ENCODE measurements around the gene POLA1. TPM values are rescaled to one million over a fixed set of nuclear protein-coding genes. Genes with fewer than 3 reads are reported as not detected.

Gene POLA1
- total RNA-seq, 4 donors from 2014 or later = 9.5 to 18.4 (median 11.2) TPM

GRCh38 chrX:24876530-24877287, 183.0 kb downstream of the POLA1 start:
- TF ChIP-seq CTCF (IDR thresholded peaks at IDR 0.05; ENCODE audit: low read depth) = no peak

DNA sequence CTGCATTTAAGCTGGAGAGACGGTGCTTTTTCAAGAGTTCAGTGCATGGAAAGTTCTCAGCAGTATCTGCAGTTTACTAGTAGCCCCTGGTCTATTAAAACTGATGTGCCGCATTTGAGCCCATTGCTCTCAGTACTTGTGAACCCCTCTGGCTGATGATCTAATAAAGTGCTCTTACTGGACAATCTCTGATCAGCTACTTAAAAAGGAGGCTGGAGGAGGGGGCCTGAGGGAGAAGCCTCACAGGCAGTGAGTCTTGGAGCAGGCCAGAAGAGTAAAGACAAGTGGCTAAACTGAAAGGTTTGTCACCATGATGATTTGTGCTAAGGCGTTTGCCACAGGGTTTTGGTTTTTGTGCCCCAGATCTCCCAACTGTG, 183.6 kb downstream of the POLA1 start:
- TF ChIP-seq CTCF (IDR thresholded peaks at IDR 0.05; ENCODE audit: low read depth) = no peak

DNA sequence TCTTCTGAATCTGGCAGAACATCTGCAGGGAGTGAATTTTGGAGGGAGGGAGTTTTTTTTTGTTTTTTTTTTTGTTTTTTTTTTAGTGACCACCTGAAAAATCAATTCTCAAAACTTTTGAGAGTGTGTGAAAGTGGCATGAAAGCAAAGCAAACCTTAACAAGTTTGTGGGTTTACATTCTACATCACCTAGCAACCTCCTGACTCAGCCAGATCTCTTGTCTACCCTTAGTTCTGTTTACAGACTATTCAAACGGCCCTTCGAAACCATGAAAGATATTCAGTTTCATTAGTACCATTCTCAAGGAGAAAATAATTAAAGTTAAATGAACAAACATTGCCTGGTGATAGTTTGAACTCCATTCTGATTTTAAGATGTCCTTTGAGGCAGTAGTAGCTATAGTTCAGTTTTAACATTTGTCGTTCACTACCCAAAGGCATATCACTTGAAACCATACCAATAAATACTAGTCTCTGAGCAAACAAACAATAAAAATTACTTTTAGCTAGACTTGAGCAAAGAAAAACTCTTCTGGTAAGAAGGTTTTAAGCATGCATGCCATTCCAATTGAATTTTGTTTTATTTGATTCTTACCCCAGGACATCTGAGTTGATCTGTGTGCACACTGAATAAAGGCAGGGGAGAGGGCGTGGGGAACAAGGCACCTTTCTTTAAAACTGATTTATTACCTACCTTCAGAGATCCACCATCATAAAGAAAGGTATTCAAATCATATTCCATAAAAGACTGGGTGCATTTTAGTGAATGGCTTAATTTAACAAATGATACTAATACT, 184.3 kb downstream of the POLA1 start:
- TF ChIP-seq CTCF (IDR thresholded peaks at IDR 0.05; ENCODE audit: low read depth) = no peak

- TF ChIP-seq CTCF (IDR thresholded peaks at IDR 0.05; ENCODE audit: low read depth) = no peak
Observed at GRCh38 chrX:24879679-24880078, 186.0 kb downstream of the POLA1 start.

DNA sequence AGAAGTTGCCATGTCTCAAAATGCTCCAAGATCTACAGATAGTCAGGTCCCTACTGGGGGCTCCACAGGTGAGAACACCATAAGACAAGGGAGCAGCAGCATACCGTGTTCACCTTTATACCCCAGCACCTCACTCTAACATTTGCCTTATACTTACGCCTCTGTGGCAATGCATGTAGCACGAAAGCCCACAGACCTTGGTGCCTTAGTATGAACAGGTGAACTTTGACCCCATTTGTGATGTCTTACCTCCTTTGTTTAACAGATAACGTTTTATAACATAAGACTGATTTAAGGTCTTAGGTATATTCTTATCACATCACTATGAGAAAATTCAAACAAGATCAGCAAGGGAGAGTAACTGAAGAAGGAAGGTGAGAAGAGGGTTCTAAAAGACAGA, 193.2 kb downstream of the POLA1 start:
- TF ChIP-seq CTCF (IDR thresholded peaks at IDR 0.05; ENCODE audit: low read depth) = no peak

DNA sequence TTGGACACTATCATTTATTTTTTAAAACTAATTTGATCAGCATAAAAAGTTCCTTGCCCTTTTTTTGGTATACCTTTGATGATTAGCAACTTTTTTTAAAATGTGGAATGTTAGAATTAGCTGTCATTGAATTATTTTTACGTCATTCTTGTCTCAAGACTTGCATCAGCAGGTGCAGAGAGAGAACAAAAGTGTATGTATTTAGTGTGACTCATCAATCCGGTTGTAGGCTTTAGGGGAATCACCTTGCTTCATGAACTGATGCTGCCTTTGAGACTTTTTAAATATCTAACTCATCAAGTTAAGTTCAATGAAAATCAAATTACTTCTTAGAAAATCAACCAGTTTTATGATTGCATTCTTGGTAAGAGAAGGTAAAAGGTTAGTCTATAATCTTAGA, 197.0 kb downstream of the POLA1 start:
- no peak for TF ChIP-seq CTCF (IDR thresholded peaks at IDR 0.05; ENCODE audit: low read depth)

DNA sequence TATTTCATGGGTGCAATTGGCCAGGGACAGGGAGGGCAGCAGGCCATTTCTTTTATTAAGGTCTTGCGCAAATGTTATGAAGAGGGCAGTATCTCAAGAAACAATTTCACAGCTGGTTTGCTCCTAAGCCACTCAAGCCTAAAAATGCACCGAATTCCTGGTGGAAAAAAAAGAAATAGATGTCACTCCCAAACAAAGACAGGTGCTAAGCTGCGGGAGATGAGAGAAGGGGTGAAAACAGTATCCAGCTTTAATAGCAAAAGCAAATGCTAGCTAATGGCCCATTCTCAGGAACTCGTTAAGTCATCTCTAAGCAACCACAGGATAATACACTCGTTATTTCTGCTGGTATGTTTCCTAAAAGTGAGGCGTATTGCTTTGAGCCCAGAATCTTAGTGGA, 205.7 kb downstream of the POLA1 start:
- TF ChIP-seq CTCF (IDR thresholded peaks at IDR 0.05; ENCODE audit: low read depth) = no peak

Measured in subcutaneous adipose tissue (tissue), 4 donors.